Measurements from ENCODE around the gene IL18R1.
"Not testable (repeated sequence)": the region's sequence is repeated elsewhere in the genome, so short reads cannot be mapped to it uniquely, and the experiment has no call there.

The IL18R1 gene, protein sequence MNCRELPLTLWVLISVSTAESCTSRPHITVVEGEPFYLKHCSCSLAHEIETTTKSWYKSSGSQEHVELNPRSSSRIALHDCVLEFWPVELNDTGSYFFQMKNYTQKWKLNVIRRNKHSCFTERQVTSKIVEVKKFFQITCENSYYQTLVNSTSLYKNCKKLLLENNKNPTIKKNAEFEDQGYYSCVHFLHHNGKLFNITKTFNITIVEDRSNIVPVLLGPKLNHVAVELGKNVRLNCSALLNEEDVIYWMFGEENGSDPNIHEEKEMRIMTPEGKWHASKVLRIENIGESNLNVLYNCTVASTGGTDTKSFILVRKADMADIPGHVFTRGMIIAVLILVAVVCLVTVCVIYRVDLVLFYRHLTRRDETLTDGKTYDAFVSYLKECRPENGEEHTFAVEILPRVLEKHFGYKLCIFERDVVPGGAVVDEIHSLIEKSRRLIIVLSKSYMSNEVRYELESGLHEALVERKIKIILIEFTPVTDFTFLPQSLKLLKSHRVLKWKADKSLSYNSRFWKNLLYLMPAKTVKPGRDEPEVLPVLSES

DNA sequence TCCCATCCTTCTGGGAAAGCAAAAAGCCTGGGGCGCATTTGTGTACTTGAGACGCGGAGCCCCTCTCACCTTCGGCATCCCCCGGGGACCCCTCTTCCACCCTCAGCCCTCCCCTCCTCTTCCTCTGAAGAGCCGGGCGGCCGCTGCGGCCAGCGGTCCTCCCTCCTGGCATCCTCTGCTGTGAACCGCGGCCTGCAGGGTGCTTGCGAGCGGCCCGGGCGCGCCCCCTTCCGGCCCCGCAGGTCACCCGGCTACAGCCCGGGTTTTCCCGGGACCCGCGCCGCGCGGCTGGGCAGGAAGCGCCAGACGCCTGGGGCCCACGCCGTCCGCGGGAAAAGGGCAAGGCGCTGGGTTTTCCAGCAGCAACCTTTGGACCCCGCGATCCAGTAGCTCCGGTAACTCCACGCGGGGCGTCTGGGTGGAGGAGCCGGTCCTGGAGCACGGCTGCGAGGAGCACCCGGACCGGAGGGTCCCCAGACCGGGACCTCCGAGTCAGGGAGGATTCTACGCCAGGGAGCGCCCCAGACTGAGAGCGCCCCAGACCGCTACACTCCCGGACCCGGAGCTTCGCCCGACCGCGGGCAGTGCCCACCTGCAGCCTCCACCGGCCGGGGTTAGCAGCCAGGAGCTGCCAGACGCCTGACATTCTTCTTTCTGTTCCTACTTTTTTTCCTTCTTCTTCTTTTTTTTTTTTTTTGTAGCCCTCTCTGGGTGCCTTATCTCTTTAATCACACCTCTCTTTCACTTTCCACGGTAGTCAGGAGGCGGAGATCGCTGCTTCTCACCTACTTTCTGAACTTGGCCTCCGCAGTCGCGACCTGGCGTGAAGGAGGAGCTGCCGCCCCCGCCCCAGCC is at the start of gene IL18R1:
Gene IL18R1, plus strand, starts transcription at position 271 of the 855 bp plus-strand sequence. CDS start 6,865 bp downstream, outside the sequence.
- in situ Hi-C loops (cut with HindIII; ENCODE audit: low sequenced_read_pairs), result no loop called here

DNA sequence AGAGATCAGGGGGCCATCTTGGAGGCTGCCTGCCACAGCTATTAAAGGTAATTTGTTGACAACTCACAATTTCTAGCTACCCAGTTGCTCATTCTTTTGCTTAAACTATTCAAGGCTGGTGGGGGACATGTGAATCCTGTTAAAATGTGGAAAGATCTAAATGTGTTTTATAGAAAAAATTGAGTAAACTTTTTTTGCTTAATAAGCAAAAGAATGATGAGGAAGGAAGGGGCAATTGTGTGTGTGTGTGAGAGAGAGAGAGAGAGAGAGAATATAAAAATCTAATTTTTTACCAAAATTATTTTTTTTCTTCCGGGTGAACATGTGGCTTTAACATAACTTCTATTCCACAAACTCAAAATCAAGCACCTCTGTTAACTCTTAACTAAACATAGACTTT is 49.5 kb upstream of the IL18R1 start:
- in situ Hi-C loops (cut with HindIII; ENCODE audit: low sequenced_read_pairs), result no loop called here

DNA sequence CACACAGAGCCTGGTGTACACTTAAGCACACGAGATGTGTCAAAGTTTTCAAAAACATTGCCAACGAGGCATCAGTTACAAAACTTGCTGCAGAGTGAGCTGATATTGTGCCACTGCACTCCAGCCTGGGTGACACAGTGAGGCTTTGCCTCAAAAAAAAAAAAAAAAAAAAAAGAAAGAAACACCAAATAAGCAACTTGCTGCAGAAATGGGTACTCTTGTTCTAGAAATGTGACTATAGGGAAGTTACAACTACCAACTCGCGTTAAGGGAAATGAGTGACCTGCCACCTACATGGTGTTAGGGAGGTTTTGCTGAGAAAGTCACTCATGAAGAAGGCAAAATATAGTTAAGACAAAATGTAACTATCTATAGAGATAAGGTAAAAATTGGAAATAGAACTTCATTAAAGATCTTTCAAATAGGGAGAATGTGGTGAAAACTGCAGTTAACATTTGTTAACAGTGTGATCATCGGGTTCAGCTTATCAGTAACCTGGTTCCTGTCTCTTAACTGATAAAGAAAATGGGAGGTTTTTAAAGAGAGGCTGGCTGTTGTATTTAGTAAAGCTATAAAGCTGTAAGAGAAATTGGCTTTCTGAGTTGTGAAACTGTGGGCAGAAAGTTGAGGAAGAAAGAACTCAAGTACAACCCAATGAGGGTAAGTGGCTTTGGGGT is 44.5 kb upstream of the IL18R1 start, which contains the start of gene IL1RL1:
Gene IL1RL1, plus strand, starts transcription at position 600 of the 677 bp plus-strand sequence. CDS start 26,702 bp downstream, outside the sequence.
- in situ Hi-C loops (cut with HindIII; ENCODE audit: low sequenced_read_pairs), result no loop called here

DNA sequence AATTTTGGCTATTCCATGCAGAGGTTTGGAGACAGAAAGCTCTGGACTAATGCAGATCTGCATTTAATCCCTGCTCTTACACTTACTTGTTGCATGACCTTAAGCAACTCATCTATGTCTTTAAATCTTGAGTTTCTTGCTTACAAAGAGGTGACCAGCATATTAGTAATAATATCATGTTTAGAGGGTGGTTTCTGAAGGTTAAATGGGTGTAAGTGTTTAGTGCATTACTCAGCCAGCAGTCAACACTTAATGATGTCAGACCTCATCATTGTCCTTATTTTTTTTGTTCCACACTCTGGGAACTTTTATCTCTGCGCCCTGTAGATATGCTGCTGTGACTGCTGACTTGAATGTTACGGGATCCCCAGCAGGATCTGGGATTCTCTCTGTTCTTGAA is 42.6 kb upstream of the IL18R1 start:
- in situ Hi-C loops (cut with HindIII; ENCODE audit: low sequenced_read_pairs), result no loop called here

DNA sequence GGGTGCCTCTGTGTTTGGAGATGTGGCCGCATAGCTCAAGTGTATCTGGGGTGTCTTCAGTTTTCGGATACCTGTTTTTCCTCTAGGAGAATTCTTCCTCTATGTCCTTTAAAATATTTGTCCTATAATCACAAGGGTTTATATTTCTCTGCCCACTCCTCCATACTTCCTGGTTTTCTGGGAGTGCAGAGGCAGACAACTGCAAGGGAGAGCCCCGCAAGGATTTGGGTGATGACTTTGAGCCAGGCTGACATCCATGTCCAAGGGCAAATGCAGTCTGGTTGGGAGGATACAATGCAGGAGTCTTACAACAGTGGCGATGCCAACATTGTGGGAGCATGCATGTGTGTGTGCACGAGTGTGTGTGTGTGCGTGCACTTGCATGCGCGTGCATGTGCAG is 42.1 kb upstream of the IL18R1 start:
- in situ Hi-C loops (cut with HindIII; ENCODE audit: low sequenced_read_pairs), result no loop called here

DNA sequence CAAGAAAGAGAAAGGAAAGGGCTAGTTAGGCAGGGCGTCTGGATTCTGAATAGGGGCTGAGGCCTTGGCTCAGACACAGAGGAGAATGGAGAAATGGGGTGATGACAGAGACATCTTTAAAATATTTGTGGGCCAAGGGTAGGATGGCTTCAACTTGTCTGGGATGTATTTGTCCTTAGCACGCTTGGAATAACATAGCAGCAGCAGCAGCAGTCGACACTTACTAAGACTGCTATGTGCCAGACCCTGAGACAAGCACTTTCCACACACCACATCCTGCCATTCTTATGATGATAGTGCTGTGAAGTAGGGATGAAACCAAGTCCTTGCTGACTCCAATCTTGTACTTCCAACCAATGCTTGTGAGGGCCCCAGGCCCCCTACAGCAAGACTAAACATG is 41.6 kb upstream of the IL18R1 start:
- in situ Hi-C loops (cut with HindIII; ENCODE audit: low sequenced_read_pairs), result no loop called here

DNA sequence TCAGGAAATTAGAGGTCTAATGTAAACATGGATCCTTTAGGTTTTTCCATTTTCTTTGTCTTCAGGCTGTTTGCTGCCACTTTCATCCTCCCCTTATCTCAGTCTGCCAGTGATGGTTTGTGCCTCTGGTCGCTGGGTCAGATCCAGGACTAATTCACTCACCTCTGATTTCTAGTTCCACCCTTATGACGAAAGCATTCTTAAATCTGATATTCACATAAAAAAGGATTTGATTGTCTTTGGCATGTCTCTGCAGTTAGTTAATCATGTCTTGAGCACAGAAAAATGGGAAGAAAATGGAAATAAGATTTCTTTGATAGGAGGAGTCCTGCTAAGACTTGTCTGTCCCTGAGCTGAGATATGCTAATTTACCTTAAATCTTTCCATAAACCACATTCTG is 39.7 kb upstream of the IL18R1 start:
- in situ Hi-C loops (cut with HindIII; ENCODE audit: low sequenced_read_pairs), result no loop called here

DNA sequence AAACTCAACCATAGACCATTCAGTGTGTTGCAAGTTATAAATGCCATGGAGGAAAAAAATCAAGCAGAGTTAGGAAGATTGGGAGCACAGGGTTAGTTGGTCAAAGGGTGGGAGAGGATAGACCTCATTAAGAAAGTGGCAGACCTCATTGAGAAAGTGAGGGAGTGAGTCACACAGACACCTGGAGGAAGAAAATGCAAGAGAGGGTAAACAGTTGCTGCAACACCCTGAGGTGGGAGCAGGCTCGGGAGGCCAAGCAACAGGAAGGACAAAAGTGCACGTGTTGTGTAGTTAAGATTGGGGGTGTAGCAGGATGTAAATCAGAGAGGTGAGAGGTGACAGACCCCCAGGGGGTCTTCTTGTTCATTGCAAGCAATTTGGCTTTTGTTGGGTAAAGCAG is 37.9 kb upstream of the IL18R1 start:
- in situ Hi-C loops (cut with HindIII; ENCODE audit: low sequenced_read_pairs), result no loop called here

DNA sequence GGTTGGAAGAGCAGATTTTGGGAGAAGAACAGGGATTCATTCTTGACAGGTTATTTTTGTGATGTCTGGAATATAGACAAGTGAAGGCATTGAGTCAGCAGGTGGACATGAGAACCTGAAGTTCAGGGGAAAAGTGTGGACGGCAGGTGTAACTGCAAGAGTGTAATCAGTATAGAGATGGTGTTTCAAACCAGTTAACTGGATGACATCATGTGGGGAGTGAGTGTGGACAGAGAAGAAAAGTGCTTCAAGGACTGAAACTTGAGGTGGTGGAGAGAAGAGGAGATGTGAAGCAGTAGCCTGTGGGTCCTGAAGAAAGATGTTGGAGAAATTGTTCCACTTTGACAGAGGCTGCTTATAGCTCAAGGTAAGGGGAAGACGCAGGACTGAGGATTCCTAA is 37.2 kb upstream of the IL18R1 start:
- in situ Hi-C loops (cut with HindIII; ENCODE audit: low sequenced_read_pairs), result no loop called here

DNA sequence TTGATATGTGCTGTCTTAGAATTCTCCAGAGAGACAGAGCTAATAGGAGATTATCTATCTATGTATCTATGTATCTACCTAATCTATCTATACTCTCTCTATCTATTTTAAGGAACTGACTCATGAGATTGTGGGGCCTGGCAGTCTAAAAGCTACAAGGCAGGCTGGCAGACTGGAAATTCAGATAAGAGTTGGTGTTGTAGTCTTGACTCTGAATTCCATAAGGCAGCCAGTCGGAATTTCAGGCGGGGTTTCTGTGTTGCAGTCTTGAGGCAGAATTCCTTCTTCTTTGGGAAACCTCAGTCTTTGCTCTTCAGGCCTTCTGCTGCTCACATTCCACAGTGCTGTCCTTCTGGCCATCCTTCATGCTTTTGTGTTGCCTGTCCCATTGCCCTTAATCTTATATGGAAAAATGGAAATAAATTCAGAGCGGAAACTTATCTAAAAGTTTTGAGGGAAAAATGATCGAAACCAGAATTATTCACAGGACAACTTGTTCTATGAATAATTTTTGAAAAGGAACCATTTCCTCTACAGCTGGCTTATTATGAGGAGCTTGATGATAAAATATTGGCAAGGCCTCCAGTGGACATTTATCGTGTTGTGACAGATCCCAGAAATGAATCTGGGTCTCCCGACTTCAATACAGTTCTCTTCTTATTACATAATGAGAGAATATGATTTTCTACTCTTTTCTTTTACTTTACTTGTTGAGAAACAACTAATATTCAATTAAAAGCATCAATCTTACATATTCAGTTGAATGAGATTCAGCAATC is 33.5 kb upstream of the IL18R1 start:
- in situ Hi-C loops (cut with HindIII; ENCODE audit: low sequenced_read_pairs), result no loop called here

DNA sequence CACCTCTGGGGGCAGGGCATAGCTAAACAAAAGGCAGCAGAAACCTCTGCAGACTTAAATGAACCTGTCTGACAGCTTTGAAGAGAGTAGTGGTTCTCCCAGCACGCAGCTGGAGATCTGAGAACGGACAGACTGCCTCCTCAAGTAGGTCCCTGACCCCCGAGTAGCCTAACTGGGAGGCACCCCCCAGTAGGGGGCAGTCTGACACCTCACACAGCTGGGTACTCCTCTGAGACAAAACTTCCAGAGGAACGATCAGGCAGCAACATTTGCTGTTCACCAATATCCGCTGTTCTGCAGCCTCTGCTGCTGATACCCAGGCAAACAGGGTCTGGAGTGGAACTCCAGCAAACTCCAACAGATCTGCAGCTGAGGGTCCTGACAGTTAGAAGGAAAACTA is 30.7 kb upstream of the IL18R1 start:
- in situ Hi-C loops (cut with HindIII; ENCODE audit: low sequenced_read_pairs), result not testable (repeated sequence)

DNA sequence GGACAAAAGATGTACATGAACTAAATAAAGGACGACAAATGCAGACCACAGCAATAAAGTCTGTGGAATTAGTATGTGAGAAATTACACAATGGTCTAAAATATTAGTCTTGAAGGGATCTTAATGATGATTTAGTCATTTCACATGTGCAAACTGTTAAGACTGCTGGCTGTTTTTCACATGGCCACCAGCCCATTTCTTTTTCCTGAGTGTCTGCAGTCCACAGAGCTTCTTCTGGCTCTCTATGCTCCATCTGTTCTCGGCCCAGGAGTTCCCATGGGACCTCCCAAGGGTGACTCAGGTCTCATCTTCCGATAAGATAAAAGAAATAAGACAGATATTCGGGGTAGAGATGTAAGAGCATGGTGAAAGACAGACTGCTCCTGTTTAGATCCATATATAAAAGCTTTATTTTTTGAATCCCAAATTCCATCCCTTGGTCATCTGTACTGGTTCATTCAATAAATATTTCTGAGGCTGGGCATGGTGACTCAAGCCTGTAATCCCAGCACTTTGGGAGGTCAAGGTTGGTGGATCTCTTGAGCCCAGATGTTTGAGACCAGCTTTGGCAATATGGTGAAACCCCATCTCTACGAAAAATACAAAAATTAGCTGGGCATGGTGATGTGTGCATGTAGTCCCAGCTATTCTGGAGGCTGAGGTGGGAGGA is 24.1 kb upstream of the IL18R1 start:
- in situ Hi-C loops (cut with HindIII; ENCODE audit: low sequenced_read_pairs), result loop anchor here (5.0 kb wide), 2 partner anchors 56 to 91 kb away; partner anchors contain the start of gene IL18RAP

DNA sequence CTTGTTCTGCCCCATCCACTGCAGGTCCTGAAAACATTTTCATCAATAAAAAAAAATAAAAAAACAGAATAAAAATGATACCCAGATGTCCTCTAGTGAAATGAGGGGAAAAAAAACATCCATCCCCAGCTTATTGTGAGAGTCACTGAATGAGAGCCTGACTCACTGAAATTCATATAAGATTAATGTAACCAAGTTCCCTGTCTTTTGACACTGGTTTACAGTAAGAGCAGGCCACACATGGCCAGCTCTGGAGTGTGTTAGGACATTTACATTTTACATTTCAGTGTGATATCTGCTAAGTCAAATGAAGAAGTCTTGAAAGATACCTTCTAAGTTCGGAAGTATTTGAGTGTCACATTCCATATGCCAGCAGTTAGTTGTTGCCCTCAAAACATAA is 21.1 kb upstream of the IL18R1 start:
- in situ Hi-C loops (cut with HindIII; ENCODE audit: low sequenced_read_pairs), result loop anchor here (5.0 kb wide), 2 partner anchors 53 to 88 kb away; partner anchors contain the start of gene IL18RAP

DNA sequence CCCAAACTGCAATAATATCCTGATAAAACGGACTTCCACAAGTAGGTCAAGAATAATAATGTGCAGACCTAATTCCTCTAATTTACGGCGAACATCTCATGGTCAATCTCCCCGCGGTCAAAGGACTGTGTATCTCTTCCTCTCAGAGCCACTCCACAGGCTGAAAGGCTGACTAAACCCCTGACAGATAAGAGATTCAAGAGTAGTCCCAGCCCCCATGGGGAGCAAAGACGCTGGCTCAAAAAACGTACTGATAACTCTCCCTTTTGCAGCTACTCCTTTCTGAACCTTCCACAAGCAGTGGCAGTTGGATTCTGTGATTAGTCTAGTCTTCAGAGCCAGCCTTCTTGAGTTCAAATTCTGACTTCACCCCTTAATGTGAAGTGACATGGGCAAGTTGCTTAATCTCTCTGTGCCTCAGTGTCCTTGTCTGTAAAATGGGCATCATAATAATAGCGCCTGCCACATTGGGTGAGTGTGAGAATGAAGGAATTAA is 19.7 kb upstream of the IL18R1 start:
- in situ Hi-C loops (cut with HindIII; ENCODE audit: low sequenced_read_pairs), result loop anchor here (5.0 kb wide), 1 partner anchor 39 kb away; no protein-coding TSS in a partner anchor

DNA sequence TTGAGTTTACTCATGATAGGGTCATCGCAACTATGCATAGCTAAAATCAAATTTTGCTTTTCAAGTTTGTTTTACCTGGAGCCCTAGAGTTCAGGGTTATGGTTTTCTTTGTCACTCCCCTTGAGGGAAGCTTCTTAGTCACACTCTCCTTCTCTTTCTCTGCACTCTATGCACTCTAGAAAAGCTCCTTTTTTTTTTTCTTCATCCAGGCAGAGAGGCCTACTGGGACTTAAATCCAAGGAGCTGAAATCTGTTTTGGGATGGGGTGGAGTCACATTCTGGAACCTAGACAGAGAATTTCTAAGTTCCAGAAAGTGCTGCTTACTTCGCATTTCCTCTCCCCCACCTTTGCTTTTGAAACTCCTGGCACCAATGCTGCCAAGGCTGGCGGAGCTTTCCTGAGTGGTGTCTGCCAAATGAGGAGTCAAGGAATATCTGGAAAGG is 19.1 kb upstream of the IL18R1 start:
- in situ Hi-C loops (cut with HindIII; ENCODE audit: low sequenced_read_pairs), result loop anchor here (5.0 kb wide), 1 partner anchor 39 kb away; no protein-coding TSS in a partner anchor

DNA sequence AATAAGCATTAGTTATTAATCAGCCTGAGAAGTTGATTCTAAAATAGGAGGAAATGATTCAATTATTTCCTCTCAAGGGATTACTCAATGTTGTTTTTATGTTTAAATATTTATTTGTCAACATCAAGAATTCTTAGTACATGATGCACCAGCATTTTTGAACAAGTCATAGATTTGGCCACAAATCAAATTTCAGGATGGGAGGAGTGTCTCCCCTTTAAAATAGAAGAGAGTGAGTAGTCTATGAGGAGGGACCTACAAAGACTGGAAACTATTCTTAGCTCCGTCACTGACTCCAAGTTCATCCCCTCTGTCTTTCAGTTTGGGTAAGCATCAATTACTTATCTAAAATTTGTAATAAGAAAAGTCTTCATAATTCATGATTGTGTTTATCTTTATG is 18.6 kb upstream of the IL18R1 start:
- in situ Hi-C loops (cut with HindIII; ENCODE audit: low sequenced_read_pairs), result loop anchor here (5.0 kb wide), 1 partner anchor 40 kb away; no protein-coding TSS in a partner anchor

DNA sequence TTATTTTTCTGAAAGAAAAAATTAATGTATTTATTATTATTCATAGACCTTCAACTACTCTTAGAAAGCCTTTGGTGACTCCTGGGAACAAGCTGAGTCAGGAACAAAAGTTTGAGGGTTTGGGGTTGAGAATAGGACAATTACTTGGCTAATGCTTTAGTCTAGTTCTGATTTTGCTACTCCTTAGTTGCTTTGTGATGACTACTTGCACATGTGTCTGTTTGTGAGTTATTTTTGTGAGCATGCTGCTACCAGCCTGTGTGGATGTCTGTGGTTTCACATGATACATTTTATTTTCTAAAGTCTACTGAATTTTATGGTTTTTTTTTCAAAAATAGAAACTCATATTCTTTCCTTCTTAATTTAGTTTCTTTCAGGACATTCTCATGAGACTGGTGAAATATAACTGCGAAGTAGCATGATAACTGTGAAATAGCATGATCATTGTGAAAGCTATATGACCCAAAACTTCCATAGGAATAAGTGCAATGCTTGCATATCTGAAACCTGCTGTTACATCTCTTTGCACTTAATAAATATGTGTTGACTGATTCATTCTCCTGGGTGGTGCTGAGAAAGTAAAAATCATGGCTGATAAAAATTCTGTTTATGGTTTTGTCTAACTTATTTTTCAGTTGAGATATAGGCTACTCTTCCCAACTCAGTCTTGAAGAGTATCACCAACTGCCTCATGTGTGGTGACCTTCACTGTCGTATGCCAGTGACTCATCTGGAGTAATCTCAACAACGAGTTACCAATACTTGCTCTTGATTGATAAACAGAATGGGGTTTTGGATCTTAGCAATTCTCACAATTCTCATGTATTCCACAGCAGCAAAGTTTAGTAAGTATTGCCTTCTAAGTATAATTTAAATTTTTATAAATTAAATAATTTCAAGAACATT is 17.9 kb upstream of the IL18R1 start:
- in situ Hi-C loops (cut with HindIII; ENCODE audit: low sequenced_read_pairs), result loop anchor here (5.0 kb wide), 1 partner anchor 40 kb away; no protein-coding TSS in a partner anchor

DNA sequence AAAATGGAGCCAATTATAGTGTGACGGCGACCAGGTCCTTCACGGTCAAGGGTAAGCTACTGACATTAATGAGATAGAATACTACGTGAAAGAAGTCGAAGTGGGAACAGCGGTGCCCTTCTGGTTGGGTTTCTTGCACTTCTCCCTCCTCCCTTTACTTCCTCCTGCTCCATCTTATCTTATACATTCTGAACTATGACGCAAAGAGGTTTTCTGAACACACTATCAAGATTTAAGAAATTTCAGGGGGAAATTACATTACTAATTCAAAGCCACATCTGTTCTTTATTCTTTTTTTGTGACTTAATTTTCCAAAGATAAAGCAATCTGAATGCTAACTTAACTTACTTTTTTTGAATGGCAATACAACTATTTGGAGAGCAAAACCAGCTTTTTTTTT is 14.8 kb upstream of the IL18R1 start:
- in situ Hi-C loops (cut with HindIII; ENCODE audit: low sequenced_read_pairs), result no loop called here
